GM18873 (cell line): ENCODE data around the gene TM9SF3.
"Not testable (repeated sequence)": the region's sequence is repeated elsewhere in the genome, so short reads cannot be mapped to it uniquely, and the experiment has no call there.

Experiments
- ATAC-seq: cut with Tn5 transposase; IDR thresholded peaks from one replicate; pipeline ENCODE4 v1.9.1; 2021; ENCODE audit warnings: mild to moderate bottlenecking, moderate library complexity, moderate number of reproducible peaks; ENCODE audit not compliant: unreplicated experiment, low FRiP score

The TM9SF3 gene

GRCh38 chr10:96606216-96606615, 19.4 kb upstream of the TM9SF3 start:
- ATAC-seq = no peak

- no peak for ATAC-seq
Measured at GRCh38 chr10:96600337-96600736, 13.5 kb upstream of the TM9SF3 start.

- no peak for ATAC-seq
Measured at GRCh38 chr10:96598846-96599245, 12.0 kb upstream of the TM9SF3 start.

- no peak for ATAC-seq
Measured at GRCh38 chr10:96596422-96597407, 9.9 kb upstream of the TM9SF3 start.

GRCh38 chr10:96595741-96596140, 8.9 kb upstream of the TM9SF3 start:
- no peak for ATAC-seq

GRCh38 chr10:96591946-96592345, 5.1 kb upstream of the TM9SF3 start:
- ATAC-seq = no peak

- no peak for ATAC-seq
Measured at GRCh38 chr10:96588616-96589419, 2.0 kb upstream of the TM9SF3 start.

GRCh38 chr10:96588060-96588554, 1.3 kb upstream of the TM9SF3 start:
- ATAC-seq = no peak

GRCh38 chr10:96587264-96588059, 650 bp upstream of the TM9SF3 start:
- ATAC-seq = peak; percentile 3

- ATAC-seq = no peak
Measured at GRCh38 chr10:96585736-96586418, 935 bp downstream of the TM9SF3 start.

- ATAC-seq = no peak
Measured at GRCh38 chr10:96584474-96584873, 2.3 kb downstream of the TM9SF3 start.

- ATAC-seq = no peak
Measured at GRCh38 chr10:96584035-96584434, 2.8 kb downstream of the TM9SF3 start.

- ATAC-seq = no peak
Measured at GRCh38 chr10:96579133-96579532, 7.7 kb downstream of the TM9SF3 start.

- ATAC-seq = no peak
Measured at GRCh38 chr10:96578633-96579032, 8.2 kb downstream of the TM9SF3 start.

GRCh38 chr10:96578022-96578421, 8.8 kb downstream of the TM9SF3 start:
- no peak for ATAC-seq

- ATAC-seq = no peak
Measured at GRCh38 chr10:96577069-96577468, 9.7 kb downstream of the TM9SF3 start.

GRCh38 chr10:96576277-96576980, 10.4 kb downstream of the TM9SF3 start:
- ATAC-seq = no peak

GRCh38 chr10:96574564-96574963, 12.2 kb downstream of the TM9SF3 start:
- ATAC-seq = not testable (repeated sequence)

- ATAC-seq = no peak
Measured at GRCh38 chr10:96573036-96573435, 13.8 kb downstream of the TM9SF3 start.
